NCI-H510A (cell line): ENCODE results near the gene TRPM2.

Experiments used
- DNase-seq: peaks from one replicate; lab custom pipeline; 2025; lab: John Stamatoyannopoulos, UW

TRPM2 gene

GRCh38 chr21:44322621-44323325 is 30.6 kb upstream of the TRPM2 start:
- no peak for DNase-seq

- no peak for DNase-seq
Measured at GRCh38 chr21:44323591-44323990, 29.8 kb upstream of the TRPM2 start.

- no peak for DNase-seq
Measured at GRCh38 chr21:44324106-44324853, 29.1 kb upstream of the TRPM2 start.

GRCh38 chr21:44324854-44325107 is 28.6 kb upstream of the TRPM2 start:
- no peak for DNase-seq

GRCh38 chr21:44325386-44326271 is 27.8 kb upstream of the TRPM2 start:
- no peak for DNase-seq

GRCh38 chr21:44326272-44326647 is 27.2 kb upstream of the TRPM2 start:
- DNase-seq: no peak

- no peak for DNase-seq
Measured at GRCh38 chr21:44326716-44327602, 26.5 kb upstream of the TRPM2 start.

- DNase-seq: no peak
Measured at GRCh38 chr21:44327603-44327974, 25.8 kb upstream of the TRPM2 start.

GRCh38 chr21:44328242-44328895 is 25.1 kb upstream of the TRPM2 start:
- no peak for DNase-seq

- DNase-seq: peak; percentile 46
Measured at GRCh38 chr21:44329086-44329889, 24.1 kb upstream of the TRPM2 start.

- no peak for DNase-seq
Measured at GRCh38 chr21:44329971-44330681, 23.3 kb upstream of the TRPM2 start.

- no peak for DNase-seq
Measured at GRCh38 chr21:44330698-44331097, 22.7 kb upstream of the TRPM2 start.

GRCh38 chr21:44331209-44331608 is 22.2 kb upstream of the TRPM2 start:
- no peak for DNase-seq

GRCh38 chr21:44331650-44332307 is 21.6 kb upstream of the TRPM2 start:
- no peak for DNase-seq

- no peak for DNase-seq
Measured at GRCh38 chr21:44332383-44332782, 21.0 kb upstream of the TRPM2 start.

- DNase-seq: no peak
Measured at GRCh38 chr21:44332965-44333364, 20.5 kb upstream of the TRPM2 start.

- no peak for DNase-seq
Measured at GRCh38 chr21:44333509-44334328, 19.7 kb upstream of the TRPM2 start.

- DNase-seq: no peak
Measured at GRCh38 chr21:44334329-44335030, 18.9 kb upstream of the TRPM2 start.
